Body of pancreas (tissue), 4 donors: ENCODE measurements around the gene SGO2.
A peak's percentile ranks its signal among the peaks of the same experiment; 100 is the strongest.

ENCODE experiments used
- CTCF ChIP-seq, 7 experiments: fragments of 450-650 bp in 4 of 7; fragments of 200-600 bp in 3 of 7; sonication (generic) in 3 of 7; IDR thresholded peaks; one replicate each; pipeline ENCODE4 v1.5.1; 2016 to 2019; ENCODE audit warnings: antibody characterized with exemption in 7 of 7
- POLR2A ChIP-seq, 3 donors: fragments of 450-650 bp; IDR thresholded peaks; one replicate each; pipeline ENCODE4 v1.6.1; 2016; ENCODE audit warnings: antibody characterized with exemption in 3 of 3, mild to moderate bottlenecking in 2 of 3

- peak in 2 of 3 donors; percentile 20 to 27 for TF ChIP-seq POLR2A (IDR thresholded peaks at IDR 0.05)
- peak in 1 of 7 experiments; percentile 6 for TF ChIP-seq CTCF (IDR thresholded peaks at IDR 0.05)
These were observed 66.5 kb downstream of the SGO2 start for GRCh38 chr2:200592406-200593075.
